ENCODE results near the gene ACSM5.

Gene ACSM5

GRCh38 chr16:20484726-20485125 lies 75.4 kb downstream of the ACSM5 start (continued):
- TF ChIP-seq CSRNP3 (CRISPR knock-in tag; IDR thresholded peaks at IDR 0.05) (no peak), ISL1 (CRISPR knock-in tag; IDR thresholded peaks at IDR 0.05) (no peak), GLIS3 (CRISPR knock-in tag; IDR thresholded peaks at IDR 0.05) (no peak)

GRCh38 chr16:20485408-20485807 lies 76.1 kb downstream of the ACSM5 start:
- TF ChIP-seq CSDC2 (CRISPR knock-in tag; IDR thresholded peaks at IDR 0.05): no peak
- ATAC-seq: no peak

Measured in SK-N-SH treated with all-trans-retinoic acid at 6 μM for 48 hours (cell line).